Neural progenitor cell (in vitro differentiated cells): ENCODE data around the gene PATE4.

Experiments
- CTCF ChIP-seq: fragments of 200-600 bp; sonication (generic); IDR thresholded peaks from 2 replicates; pipeline ENCODE4 v1.5.1; 2017; ENCODE audit warnings: antibody characterized with exemption, mild to moderate bottlenecking
- EZH2 ChIP-seq: fragments of 200-600 bp; sonication (generic); IDR thresholded peaks from 2 replicates; pipeline ENCODE4 v1.6.1; 2017; ENCODE audit warnings: antibody characterized with exemption, mild to moderate bottlenecking, moderate library complexity
- EZH2phosphoT487 ChIP-seq: fragments of 200-600 bp; sonication (generic); IDR thresholded peaks from 2 replicates; pipeline ENCODE4 v1.6.1; 2017; ENCODE audit warnings: antibody characterized with exemption

- TF ChIP-seq CTCF (no peak), EZH2 (no peak), EZH2phosphoT487 (no peak)
Measured at GRCh38 chr11:125873881-125874555, 40.9 kb downstream of the PATE4 start.
